ENCODE results near the gene FBXL13. TPM values are rescaled to one million over a fixed set of nuclear protein-coding genes. Genes with fewer than 3 reads are reported as not detected.

Gene FBXL13
- total RNA-seq, 4 donors from 2014 or later: 0.20 to 3.5 (median 1.8) TPM

GRCh38 chr7:102917436-102918353 lies 156.9 kb downstream of the FBXL13 start:
- Histone ChIP-seq H3K4me1 (peaks cover 0 to 24% (median 0%) of the 10 kb centered on the region in 4 donors), H3K27me3 (no peaks in the 10 kb centered on the region), H3K4me3 (no peak overlapping the region), H3K36me3 (no peaks in the 10 kb centered on the region), H3K27ac (no peak overlapping the region), H3K9me3 (no peaks in the 10 kb centered on the region)
- no peak for DNase-seq (ENCODE audit: low spot score in 2 of 2)
- TF ChIP-seq POLR2A (IDR thresholded peaks at IDR 0.05) (no peak), CTCF (IDR thresholded peaks at IDR 0.05) (no peak), EP300 (IDR thresholded peaks at IDR 0.05) (no peak)
- 68 to 72% methylated on average over 5 of the region's 5 CpGs for WGBS, 2 donors

- Histone ChIP-seq H3K4me3 (no peak overlapping the region), H3K27me3 (no peaks in the 10 kb centered on the region), H3K36me3 (no peaks in the 10 kb centered on the region), H3K9me3 (no peaks in the 10 kb centered on the region), H3K27ac (no peak overlapping the region), H3K4me1 (peaks cover 0 to 27% (median 0%) of the 10 kb centered on the region in 4 donors)
- DNase-seq (ENCODE audit: low spot score in 2 of 2): no peak
- no peak for TF ChIP-seq CTCF (IDR thresholded peaks at IDR 0.05)
- TF ChIP-seq EP300 (IDR thresholded peaks at IDR 0.05): no peak
- TF ChIP-seq POLR2A (IDR thresholded peaks at IDR 0.05): no peak
Observed at GRCh38 chr7:102916881-102917280, 157.7 kb downstream of the FBXL13 start.

- Histone ChIP-seq H3K27me3 (no peaks in the 10 kb centered on the region), H3K4me3 (no peak overlapping the region), H3K9me3 (no peaks in the 10 kb centered on the region), H3K27ac (no peak overlapping the region), H3K36me3 (no peaks in the 10 kb centered on the region), H3K4me1 (peaks cover 0 to 27% (median 0%) of the 10 kb centered on the region in 4 donors)
- 87 to 90% methylated on average over 3 of the region's 3 CpGs for WGBS, 2 donors
- DNase-seq (ENCODE audit: low spot score in 2 of 2): no peak
- no peak for TF ChIP-seq POLR2A (IDR thresholded peaks at IDR 0.05)
- TF ChIP-seq EP300 (IDR thresholded peaks at IDR 0.05): no peak
- TF ChIP-seq CTCF (IDR thresholded peaks at IDR 0.05): no peak
Observed at GRCh38 chr7:102916426-102916825, 158.2 kb downstream of the FBXL13 start.

- H3K27ac ChIP-seq: peak overlapping the region in 1 of 4 donors; percentile 46
- WGBS, 2 donors: 69 to 72% methylated on average over 8 of the region's 8 CpGs
- peaks cover 0 to 5% (median 0%) of the 10 kb centered on the region in 3 donors for H3K36me3 ChIP-seq
- H3K27me3 ChIP-seq: no peaks in the 10 kb centered on the region
- TF ChIP-seq CTCF (IDR thresholded peaks at IDR 0.05) (no peak), EP300 (IDR thresholded peaks at IDR 0.05) (no peak), POLR2A (IDR thresholded peaks at IDR 0.05) (no peak)
- H3K9me3 ChIP-seq: no peaks in the 10 kb centered on the region
- peak; percentile 23 to 43 for DNase-seq (ENCODE audit: low spot score in 2 of 2)
- H3K4me3 ChIP-seq: peak overlapping the region in 2 of 4 donors; percentile 10 to 21
- peaks cover 0 to 27% (median 0%) of the 10 kb centered on the region in 4 donors for H3K4me1 ChIP-seq
Observed at GRCh38 chr7:102914585-102914984, 160.0 kb downstream of the FBXL13 start.

GRCh38 chr7:102913826-102914225 lies 160.8 kb downstream of the FBXL13 start:
- WGBS, 2 donors: 79 to 83% methylated on average over 9 of the region's 9 CpGs
- no peaks in the 10 kb centered on the region for H3K27me3 ChIP-seq
- no peaks in the 10 kb centered on the region for H3K9me3 ChIP-seq
- peak overlapping the region in 2 of 4 donors; percentile 10 to 21 for H3K4me3 ChIP-seq
- peaks cover 0 to 27% (median 0%) of the 10 kb centered on the region in 4 donors for H3K4me1 ChIP-seq
- H3K36me3 ChIP-seq: peaks cover 0 to 5% (median 0%) of the 10 kb centered on the region in 3 donors
- H3K27ac ChIP-seq: peak overlapping the region in 1 of 4 donors; percentile 46
- TF ChIP-seq POLR2A (IDR thresholded peaks at IDR 0.05): no peak
- TF ChIP-seq EP300 (IDR thresholded peaks at IDR 0.05): no peak
- TF ChIP-seq CTCF (IDR thresholded peaks at IDR 0.05): no peak
- DNase-seq (ENCODE audit: low spot score in 2 of 2): no peak
